ENCODE data around the gene DNAJB1.

DNAJB1 gene

DNA sequence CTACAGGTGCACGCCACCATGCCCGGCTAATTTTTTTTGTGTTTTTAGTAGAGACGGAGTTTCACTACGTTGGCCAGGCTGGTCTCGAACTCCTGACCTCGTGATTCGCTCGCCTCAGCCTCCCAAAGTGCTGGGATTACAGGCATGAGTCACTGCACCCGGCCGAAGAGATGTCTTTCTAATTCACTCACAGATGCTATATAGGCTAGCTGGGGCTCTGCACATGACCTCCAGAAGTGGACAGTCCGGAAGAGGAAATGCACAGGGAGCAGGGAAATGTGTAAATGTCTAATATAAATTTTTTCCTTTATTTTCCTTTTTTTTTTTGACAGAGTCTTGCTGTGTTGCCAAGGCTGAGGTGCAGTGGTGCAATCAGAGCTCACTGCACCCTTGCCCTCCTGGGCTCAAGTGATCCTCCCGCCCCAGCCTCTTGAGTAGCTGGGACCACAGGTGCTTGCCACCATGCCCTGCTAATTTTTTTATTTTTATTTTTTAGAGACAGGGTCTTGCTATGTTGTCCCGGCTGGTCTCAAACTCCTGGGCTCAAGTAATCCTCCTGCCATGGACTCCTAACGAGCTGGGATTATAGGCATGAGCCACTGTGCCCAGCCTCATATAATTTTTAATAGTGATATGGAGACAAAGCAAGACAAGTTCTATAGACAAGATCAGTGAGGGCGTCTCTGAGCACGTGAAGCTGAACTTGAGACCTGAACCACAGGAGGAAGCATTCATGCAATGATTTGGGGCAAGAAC lies 30.6 kb downstream of the DNAJB1 start:
- WGBS: 94% methylated on average over 15 of the region's 16 CpGs
- Histone ChIP-seq H3K27ac (ENCODE audit: low read depth, low read length) (no peak overlapping the region), H3K4me3 (ENCODE audit: low read length) (no peak overlapping the region), H3K4me1 (ENCODE audit: insufficient read depth, low read length) (no peaks in the 10 kb centered on the region), H3K36me3 (ENCODE audit: insufficient read depth, low read length) (peaks cover 33% of the 10 kb centered on the region), H3K9me3 (ENCODE audit: insufficient read depth, low read depth, low read length) (no peaks in the 10 kb centered on the region), H3K27me3 (ENCODE audit: insufficient read depth, low read length) (no peaks in the 10 kb centered on the region), H3K9ac (ENCODE audit: low read depth, low read length) (no peak overlapping the region)

DNA sequence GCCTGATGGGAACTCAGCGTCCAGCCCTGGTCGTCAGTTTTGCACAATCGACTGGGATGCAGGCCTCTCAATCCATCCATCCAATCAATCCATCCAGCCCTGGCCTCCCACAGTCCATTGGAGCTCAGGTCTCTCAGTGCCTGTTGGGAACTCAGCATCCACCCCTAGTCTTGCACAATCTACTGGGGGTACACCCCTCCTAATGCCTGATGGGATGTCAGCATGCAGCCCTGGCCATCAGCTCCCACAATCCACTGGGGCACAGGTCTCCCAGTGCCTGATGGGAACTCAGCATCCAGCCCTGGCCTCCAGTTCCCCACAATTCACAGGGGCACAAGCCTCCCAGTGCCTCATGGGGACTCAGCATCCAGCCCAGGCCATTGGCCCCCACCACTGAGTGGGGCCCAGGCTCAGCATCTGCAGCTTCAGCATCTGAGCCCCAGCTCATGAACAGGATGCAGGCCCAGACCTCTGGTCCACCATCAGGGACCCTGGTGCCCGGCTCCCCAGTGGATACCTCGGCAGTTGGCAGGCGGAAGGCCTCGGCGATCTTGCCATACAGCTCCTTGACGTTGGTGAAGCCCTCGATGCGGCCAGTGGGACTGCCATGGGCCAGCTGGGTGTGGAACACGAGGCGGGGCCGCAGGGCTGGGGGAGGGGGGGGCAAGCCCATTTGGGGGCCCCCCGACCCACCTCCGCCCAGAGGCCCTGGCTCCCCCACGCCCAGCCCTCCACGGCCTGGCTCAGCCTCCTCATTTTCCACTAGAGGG lies 35.8 kb downstream of the DNAJB1 start:
- no peak overlapping the region for H3K4me3 ChIP-seq (ENCODE audit: low read length)
- H3K27me3 ChIP-seq (ENCODE audit: insufficient read depth, low read length): no peaks in the 10 kb centered on the region
- H3K4me1 ChIP-seq (ENCODE audit: insufficient read depth, low read length): no peaks in the 10 kb centered on the region
- H3K9ac ChIP-seq (ENCODE audit: low read depth, low read length): no peak overlapping the region
- no peaks in the 10 kb centered on the region for H3K9me3 ChIP-seq (ENCODE audit: insufficient read depth, low read depth, low read length)
- 97% methylated on average over 18 of the region's 18 CpGs for WGBS
- H3K27ac ChIP-seq (ENCODE audit: low read depth, low read length): no peak overlapping the region
- H3K36me3 ChIP-seq (ENCODE audit: insufficient read depth, low read length): peaks cover 30% of the 10 kb centered on the region

DNA sequence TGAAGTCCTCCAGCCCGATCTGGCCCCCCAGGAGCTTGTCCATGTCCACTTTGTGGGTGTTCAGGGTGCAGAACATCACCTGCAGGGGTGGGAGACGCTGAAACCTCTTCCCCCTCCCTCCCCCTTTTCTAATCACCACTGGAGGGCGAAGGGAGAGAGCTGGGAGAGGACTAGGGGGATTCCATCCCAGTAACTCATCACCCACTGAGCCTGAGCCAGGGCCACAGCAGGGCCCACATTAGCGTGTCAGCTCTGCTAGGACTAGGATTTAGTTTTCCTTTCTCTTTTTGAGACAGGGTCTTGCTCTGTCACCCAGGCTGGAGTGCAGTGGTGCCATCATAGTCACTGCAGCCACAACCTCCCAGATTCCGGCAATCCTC lies 37.5 kb downstream of the DNAJB1 start:
- Histone ChIP-seq H3K27me3 (ENCODE audit: insufficient read depth, low read length) (no peaks in the 10 kb centered on the region), H3K9ac (ENCODE audit: low read depth, low read length) (no peak overlapping the region), H3K4me1 (ENCODE audit: insufficient read depth, low read length) (peaks cover 7% of the 10 kb centered on the region), H3K9me3 (ENCODE audit: insufficient read depth, low read depth, low read length) (no peaks in the 10 kb centered on the region), H3K27ac (ENCODE audit: low read depth, low read length) (no peak overlapping the region; the same call in 1 of the 2 replicates), H3K36me3 (ENCODE audit: insufficient read depth, low read length) (peaks cover 24% of the 10 kb centered on the region), H3K4me3 (ENCODE audit: low read length) (no peak overlapping the region)
- WGBS: 94% methylated on average over 4 of the region's 5 CpGs

GRCh38 chr19:14479975-14480699 lies 38.1 kb downstream of the DNAJB1 start:
- peaks cover 11% of the 10 kb centered on the region for H3K4me1 ChIP-seq (ENCODE audit: insufficient read depth, low read length)
- H3K9ac ChIP-seq (ENCODE audit: low read depth, low read length): no peak overlapping the region
- no peaks in the 10 kb centered on the region for H3K27me3 ChIP-seq (ENCODE audit: insufficient read depth, low read length)
- no peak overlapping the region; the same call in 1 of the 2 replicates for H3K27ac ChIP-seq (ENCODE audit: low read depth, low read length)
- peaks cover 24% of the 10 kb centered on the region for H3K36me3 ChIP-seq (ENCODE audit: insufficient read depth, low read length)
- WGBS: 51% methylated on average over 43 of the region's 43 CpGs
- H3K9me3 ChIP-seq (ENCODE audit: insufficient read depth, low read depth, low read length): no peaks in the 10 kb centered on the region
- no peak overlapping the region for H3K4me3 ChIP-seq (ENCODE audit: low read length)

DNA sequence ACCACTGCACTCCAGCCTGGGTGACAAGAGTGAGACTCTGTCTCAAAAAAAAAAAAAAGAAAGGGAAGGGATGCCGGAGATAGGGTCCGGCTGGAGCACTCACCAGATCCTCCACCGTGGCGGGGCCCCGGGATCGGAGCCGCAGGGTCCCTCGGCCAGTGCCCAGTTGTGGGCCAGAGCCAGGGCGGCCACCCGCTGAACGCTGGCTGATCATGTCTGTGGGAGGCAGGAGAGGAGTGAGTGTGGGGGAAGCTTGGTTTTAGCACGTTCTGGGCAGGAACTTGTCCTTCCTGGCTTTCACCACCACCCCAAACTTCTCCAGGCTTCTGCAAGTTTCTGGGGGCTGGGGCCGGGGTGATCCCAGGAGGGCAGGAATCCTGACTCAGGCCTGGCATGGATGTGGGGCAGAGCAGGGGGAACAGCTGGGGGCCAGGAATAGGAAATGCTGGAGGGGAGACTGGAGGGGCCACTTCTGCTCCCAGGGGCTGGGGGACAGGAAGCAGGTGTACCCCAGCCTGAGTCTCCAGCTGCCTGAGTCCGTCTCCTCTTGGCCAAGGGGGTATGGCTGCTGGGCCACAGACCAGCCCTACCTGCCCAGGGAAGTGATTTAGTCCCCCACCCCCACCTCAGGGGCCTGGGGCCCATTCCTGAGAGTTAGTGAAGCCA lies 38.8 kb downstream of the DNAJB1 start:
- H3K4me1 ChIP-seq (ENCODE audit: insufficient read depth, low read length): peaks cover 11% of the 10 kb centered on the region
- H3K4me3 ChIP-seq (ENCODE audit: low read length): no peak overlapping the region
- H3K27ac ChIP-seq (ENCODE audit: low read depth, low read length): no peak overlapping the region
- H3K36me3 ChIP-seq (ENCODE audit: insufficient read depth, low read length): peaks cover 24% of the 10 kb centered on the region
- WGBS: 93% methylated on average over 14 of the region's 14 CpGs
- no peaks in the 10 kb centered on the region for H3K27me3 ChIP-seq (ENCODE audit: insufficient read depth, low read length)
- H3K9ac ChIP-seq (ENCODE audit: low read depth, low read length): no peak overlapping the region
- H3K9me3 ChIP-seq (ENCODE audit: insufficient read depth, low read depth, low read length): no peaks in the 10 kb centered on the region

GRCh38 chr19:14478113-14478545 lies 40.1 kb downstream of the DNAJB1 start:
- no peak overlapping the region for H3K27ac ChIP-seq (ENCODE audit: low read depth, low read length)
- H3K27me3 ChIP-seq (ENCODE audit: insufficient read depth, low read length): no peaks in the 10 kb centered on the region
- peaks cover 24% of the 10 kb centered on the region for H3K36me3 ChIP-seq (ENCODE audit: insufficient read depth, low read length)
- H3K9ac ChIP-seq (ENCODE audit: low read depth, low read length): no peak overlapping the region
- H3K9me3 ChIP-seq (ENCODE audit: insufficient read depth, low read depth, low read length): no peaks in the 10 kb centered on the region
- WGBS: 95% methylated on average over 24 of the region's 24 CpGs
- H3K4me3 ChIP-seq (ENCODE audit: low read length): no peak overlapping the region
- peaks cover 11% of the 10 kb centered on the region for H3K4me1 ChIP-seq (ENCODE audit: insufficient read depth, low read length)

DNA sequence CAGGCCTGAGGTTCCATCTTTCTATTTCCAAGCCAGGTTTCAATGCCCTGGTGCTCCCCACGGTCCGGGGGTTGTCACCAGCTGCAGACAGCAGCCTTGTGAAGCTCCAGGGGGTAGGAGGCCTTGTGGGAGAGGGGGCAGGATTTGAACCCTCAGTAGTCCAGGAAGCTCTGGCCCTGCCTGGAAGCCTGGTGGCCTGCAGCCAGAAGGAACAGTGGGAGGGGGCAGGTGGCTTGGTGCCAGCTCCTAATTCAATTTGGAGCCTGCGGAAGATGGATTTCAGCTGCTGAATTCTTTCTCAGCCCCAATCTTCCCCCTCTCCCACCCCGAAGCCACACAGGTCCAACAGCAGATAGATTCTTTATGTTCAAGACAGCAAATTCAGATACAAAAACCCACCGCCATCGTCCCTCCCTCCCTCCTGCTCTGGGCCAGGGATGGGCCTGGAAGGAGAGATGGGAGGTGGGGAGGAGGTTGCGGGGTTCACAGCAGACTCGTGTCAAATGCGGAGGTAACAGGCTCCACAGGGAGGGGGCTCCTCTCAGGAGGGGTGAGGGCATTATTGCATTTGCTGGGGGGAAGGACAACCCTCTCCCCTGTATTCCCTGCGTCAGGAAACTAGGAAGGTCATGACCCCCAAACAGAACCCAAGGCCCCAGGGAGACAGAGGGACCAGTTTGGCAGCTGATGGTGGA lies 40.6 kb downstream of the DNAJB1 start:
- Histone ChIP-seq H3K9me3 (ENCODE audit: insufficient read depth, low read depth, low read length) (no peaks in the 10 kb centered on the region), H3K4me3 (ENCODE audit: low read length) (no peak overlapping the region), H3K27me3 (ENCODE audit: insufficient read depth, low read length) (no peaks in the 10 kb centered on the region), H3K4me1 (ENCODE audit: insufficient read depth, low read length) (peaks cover 15% of the 10 kb centered on the region), H3K9ac (ENCODE audit: low read depth, low read length) (no peak overlapping the region), H3K27ac (ENCODE audit: low read depth, low read length) (no peak overlapping the region), H3K36me3 (ENCODE audit: insufficient read depth, low read length) (peaks cover 24% of the 10 kb centered on the region)
- WGBS: 93% methylated on average over 10 of the region's 10 CpGs

GRCh38 chr19:14476673-14477401 lies 41.4 kb downstream of the DNAJB1 start:
- WGBS: 82% methylated on average over 26 of the region's 26 CpGs
- Histone ChIP-seq H3K4me1 (ENCODE audit: insufficient read depth, low read length) (peaks cover 15% of the 10 kb centered on the region), H3K36me3 (ENCODE audit: insufficient read depth, low read length) (peaks cover 21% of the 10 kb centered on the region), H3K9ac (ENCODE audit: low read depth, low read length) (no peak overlapping the region), H3K4me3 (ENCODE audit: low read length) (no peak overlapping the region), H3K27me3 (ENCODE audit: insufficient read depth, low read length) (no peaks in the 10 kb centered on the region), H3K27ac (ENCODE audit: low read depth, low read length) (no peak overlapping the region), H3K9me3 (ENCODE audit: insufficient read depth, low read depth, low read length) (no peaks in the 10 kb centered on the region)

DNA sequence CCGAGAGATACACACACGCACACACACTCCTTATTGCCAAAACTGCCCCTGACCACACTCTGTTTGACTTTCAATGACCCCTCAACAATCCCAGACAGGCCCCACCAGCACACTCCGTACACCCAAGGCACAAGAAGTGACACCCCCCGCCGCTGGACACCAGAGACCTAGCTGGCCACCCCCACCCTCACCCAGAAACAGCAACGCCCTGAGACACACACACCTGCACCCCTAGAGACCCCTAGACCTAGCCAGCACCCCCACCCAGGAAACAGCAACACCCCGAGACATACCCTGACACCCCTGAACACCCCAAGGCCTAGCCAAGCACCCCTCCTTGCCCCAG lies 41.9 kb downstream of the DNAJB1 start:
- no peak overlapping the region for H3K4me3 ChIP-seq (ENCODE audit: low read length)
- H3K36me3 ChIP-seq (ENCODE audit: insufficient read depth, low read length): peaks cover 21% of the 10 kb centered on the region
- no peak overlapping the region for H3K9ac ChIP-seq (ENCODE audit: low read depth, low read length)
- WGBS: 89% methylated on average over 7 of the region's 7 CpGs
- no peak overlapping the region for H3K27ac ChIP-seq (ENCODE audit: low read depth, low read length)
- no peaks in the 10 kb centered on the region for H3K27me3 ChIP-seq (ENCODE audit: insufficient read depth, low read length)
- peaks cover 15% of the 10 kb centered on the region for H3K4me1 ChIP-seq (ENCODE audit: insufficient read depth, low read length)
- H3K9me3 ChIP-seq (ENCODE audit: insufficient read depth, low read depth, low read length): no peaks in the 10 kb centered on the region

All from HUES64 (cell line).